Measurements from ENCODE around the gene DDX28. TPM values are rescaled to one million over a fixed set of nuclear protein-coding genes. Genes with fewer than 3 reads are reported as not detected.

The DDX28 gene
- total and polyA plus RNA-seq, 2 of the 8 experiments (the other 6 are each of a cell fraction or from before 2014, with no cell fraction given), result 16.8 to 28.1 TPM

DNA sequence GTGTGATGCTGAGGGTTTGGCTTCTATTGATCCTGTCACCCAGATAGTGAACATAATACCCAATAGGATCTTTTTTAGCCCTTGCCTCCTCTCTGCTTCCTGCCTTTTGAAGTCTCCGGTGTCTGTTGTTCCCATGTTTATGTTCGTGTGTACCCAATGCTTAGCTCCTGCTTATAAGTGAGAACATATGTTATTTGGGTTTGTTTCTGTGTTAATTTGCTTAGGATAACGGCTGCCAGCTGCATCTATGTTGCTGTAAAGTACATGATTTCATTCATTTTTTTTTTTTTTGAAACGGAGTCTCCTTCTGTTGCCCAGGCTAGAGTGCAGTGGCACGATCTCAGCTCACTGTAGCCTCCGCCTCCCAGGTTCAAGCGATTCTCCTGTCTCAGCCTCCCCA, 23.1 kb upstream of the DDX28 start (continued):
- TF ChIP-seq, protein P1, sequence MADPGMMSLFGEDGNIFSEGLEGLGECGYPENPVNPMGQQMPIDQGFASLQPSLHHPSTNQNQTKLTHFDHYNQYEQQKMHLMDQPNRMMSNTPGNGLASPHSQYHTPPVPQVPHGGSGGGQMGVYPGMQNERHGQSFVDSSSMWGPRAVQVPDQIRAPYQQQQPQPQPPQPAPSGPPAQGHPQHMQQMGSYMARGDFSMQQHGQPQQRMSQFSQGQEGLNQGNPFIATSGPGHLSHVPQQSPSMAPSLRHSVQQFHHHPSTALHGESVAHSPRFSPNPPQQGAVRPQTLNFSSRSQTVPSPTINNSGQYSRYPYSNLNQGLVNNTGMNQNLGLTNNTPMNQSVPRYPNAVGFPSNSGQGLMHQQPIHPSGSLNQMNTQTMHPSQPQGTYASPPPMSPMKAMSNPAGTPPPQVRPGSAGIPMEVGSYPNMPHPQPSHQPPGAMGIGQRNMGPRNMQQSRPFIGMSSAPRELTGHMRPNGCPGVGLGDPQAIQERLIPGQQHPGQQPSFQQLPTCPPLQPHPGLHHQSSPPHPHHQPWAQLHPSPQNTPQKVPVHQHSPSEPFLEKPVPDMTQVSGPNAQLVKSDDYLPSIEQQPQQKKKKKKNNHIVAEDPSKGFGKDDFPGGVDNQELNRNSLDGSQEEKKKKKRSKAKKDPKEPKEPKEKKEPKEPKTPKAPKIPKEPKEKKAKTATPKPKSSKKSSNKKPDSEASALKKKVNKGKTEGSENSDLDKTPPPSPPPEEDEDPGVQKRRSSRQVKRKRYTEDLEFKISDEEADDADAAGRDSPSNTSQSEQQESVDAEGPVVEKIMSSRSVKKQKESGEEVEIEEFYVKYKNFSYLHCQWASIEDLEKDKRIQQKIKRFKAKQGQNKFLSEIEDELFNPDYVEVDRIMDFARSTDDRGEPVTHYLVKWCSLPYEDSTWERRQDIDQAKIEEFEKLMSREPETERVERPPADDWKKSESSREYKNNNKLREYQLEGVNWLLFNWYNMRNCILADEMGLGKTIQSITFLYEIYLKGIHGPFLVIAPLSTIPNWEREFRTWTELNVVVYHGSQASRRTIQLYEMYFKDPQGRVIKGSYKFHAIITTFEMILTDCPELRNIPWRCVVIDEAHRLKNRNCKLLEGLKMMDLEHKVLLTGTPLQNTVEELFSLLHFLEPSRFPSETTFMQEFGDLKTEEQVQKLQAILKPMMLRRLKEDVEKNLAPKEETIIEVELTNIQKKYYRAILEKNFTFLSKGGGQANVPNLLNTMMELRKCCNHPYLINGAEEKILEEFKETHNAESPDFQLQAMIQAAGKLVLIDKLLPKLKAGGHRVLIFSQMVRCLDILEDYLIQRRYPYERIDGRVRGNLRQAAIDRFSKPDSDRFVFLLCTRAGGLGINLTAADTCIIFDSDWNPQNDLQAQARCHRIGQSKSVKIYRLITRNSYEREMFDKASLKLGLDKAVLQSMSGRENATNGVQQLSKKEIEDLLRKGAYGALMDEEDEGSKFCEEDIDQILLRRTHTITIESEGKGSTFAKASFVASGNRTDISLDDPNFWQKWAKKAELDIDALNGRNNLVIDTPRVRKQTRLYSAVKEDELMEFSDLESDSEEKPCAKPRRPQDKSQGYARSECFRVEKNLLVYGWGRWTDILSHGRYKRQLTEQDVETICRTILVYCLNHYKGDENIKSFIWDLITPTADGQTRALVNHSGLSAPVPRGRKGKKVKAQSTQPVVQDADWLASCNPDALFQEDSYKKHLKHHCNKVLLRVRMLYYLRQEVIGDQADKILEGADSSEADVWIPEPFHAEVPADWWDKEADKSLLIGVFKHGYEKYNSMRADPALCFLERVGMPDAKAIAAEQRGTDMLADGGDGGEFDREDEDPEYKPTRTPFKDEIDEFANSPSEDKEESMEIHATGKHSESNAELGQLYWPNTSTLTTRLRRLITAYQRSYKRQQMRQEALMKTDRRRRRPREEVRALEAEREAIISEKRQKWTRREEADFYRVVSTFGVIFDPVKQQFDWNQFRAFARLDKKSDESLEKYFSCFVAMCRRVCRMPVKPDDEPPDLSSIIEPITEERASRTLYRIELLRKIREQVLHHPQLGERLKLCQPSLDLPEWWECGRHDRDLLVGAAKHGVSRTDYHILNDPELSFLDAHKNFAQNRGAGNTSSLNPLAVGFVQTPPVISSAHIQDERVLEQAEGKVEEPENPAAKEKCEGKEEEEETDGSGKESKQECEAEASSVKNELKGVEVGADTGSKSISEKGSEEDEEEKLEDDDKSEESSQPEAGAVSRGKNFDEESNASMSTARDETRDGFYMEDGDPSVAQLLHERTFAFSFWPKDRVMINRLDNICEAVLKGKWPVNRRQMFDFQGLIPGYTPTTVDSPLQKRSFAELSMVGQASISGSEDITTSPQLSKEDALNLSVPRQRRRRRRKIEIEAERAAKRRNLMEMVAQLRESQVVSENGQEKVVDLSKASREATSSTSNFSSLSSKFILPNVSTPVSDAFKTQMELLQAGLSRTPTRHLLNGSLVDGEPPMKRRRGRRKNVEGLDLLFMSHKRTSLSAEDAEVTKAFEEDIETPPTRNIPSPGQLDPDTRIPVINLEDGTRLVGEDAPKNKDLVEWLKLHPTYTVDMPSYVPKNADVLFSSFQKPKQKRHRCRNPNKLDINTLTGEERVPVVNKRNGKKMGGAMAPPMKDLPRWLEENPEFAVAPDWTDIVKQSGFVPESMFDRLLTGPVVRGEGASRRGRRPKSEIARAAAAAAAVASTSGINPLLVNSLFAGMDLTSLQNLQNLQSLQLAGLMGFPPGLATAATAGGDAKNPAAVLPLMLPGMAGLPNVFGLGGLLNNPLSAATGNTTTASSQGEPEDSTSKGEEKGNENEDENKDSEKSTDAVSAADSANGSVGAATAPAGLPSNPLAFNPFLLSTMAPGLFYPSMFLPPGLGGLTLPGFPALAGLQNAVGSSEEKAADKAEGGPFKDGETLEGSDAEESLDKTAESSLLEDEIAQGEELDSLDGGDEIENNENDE (IDR thresholded peaks at IDR 0.05; ENCODE audit: insufficient replicate concordance, low read length), result no peak
- TF ChIP-seq JUN (IDR thresholded peaks at IDR 0.05; ENCODE audit: low read depth, low read length), result no peak
- no peak for TF ChIP-seq KDM5A (IDR thresholded peaks at IDR 0.05; ENCODE audit: low read length)
- TF ChIP-seq SRF (IDR thresholded peaks at IDR 0.05; ENCODE audit: low read depth, low read length), result no peak
- no peak for TF ChIP-seq EP300 (IDR thresholded peaks at IDR 0.05; ENCODE audit: borderline replicate concordance in 1 of 2, low read depth in 2 of 2, low read length in 2 of 2)
- TF ChIP-seq BCL11A (IDR thresholded peaks at IDR 0.05; ENCODE audit: low read depth in 2 of 2, low read length in 2 of 2), result no peak
- TF ChIP-seq ASH2L (IDR thresholded peaks at IDR 0.05; ENCODE audit: low read length), result no peak
- TF ChIP-seq ZNF274 (IDR thresholded peaks at IDR 0.05; ENCODE audit: borderline replicate concordance, extremely low read depth, low read length), result no peak
- TF ChIP-seq, protein P2, sequence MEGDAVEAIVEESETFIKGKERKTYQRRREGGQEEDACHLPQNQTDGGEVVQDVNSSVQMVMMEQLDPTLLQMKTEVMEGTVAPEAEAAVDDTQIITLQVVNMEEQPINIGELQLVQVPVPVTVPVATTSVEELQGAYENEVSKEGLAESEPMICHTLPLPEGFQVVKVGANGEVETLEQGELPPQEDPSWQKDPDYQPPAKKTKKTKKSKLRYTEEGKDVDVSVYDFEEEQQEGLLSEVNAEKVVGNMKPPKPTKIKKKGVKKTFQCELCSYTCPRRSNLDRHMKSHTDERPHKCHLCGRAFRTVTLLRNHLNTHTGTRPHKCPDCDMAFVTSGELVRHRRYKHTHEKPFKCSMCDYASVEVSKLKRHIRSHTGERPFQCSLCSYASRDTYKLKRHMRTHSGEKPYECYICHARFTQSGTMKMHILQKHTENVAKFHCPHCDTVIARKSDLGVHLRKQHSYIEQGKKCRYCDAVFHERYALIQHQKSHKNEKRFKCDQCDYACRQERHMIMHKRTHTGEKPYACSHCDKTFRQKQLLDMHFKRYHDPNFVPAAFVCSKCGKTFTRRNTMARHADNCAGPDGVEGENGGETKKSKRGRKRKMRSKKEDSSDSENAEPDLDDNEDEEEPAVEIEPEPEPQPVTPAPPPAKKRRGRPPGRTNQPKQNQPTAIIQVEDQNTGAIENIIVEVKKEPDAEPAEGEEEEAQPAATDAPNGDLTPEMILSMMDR (IDR thresholded peaks at IDR 0.05; ENCODE audit: control extremely low read depth in 1 of 3, insufficient read depth in 1 of 3, low read depth in 1 of 3, low read length in 3 of 3), result no peak
